Panc1 (cell line): ENCODE results near the gene RBM19. TPM values are rescaled to one million over a fixed set of nuclear protein-coding genes. Genes with fewer than 3 reads are reported as not detected.

Experiments
- ATAC-seq: fragments of 200-7000 bp; cut with Tn5 transposase; 2 replicates; pipeline ENCODE4 v1.9.1; 2020; ENCODE audit warnings: mild to moderate bottlenecking, moderate library complexity
- BruUV-seq: library from RNA; stranded (reverse); fragments of 400-500 nt; replicated peaks from 2 replicates; lab custom pipeline; 2021; lab: Mats Ljungman, UMichigan
- CTCF ChIA-PET: fragments of 300-600 bp; sonication (Branson Sonifier 250); formaldehyde crosslinking; loops from one replicate; lab custom pipeline; 2022; ENCODE audit warnings: antibody characterized with exemption; lab: Charles Lee
- POLR2A ChIA-PET: fragments of 300-600 bp; sonication (Branson Sonifier 250); formaldehyde crosslinking; loops from one replicate; lab custom pipeline; 2022; ENCODE audit warnings: antibody characterized with exemption; lab: Charles Lee
- DNase-seq: peaks from one replicate; pipeline ENCODE4 v3.0.0-alpha.2; 2010; ENCODE audit warnings: low read depth, low spot score
- H3K27ac ChIP-seq: 2 replicates; pipeline ENCODE4 v1.5.1; 2011; ENCODE audit warnings: mild to moderate bottlenecking, low read length, inconsistent platforms
- H3K27me3 ChIP-seq: fragments of 200-500 bp; sonication (Bioruptor generic); 2 replicates; pipeline ENCODE4 v1.6.0; 2014; ENCODE audit warnings: low read length, inconsistent platforms; ENCODE audit not compliant: control insufficient read depth, insufficient read depth
- H3K36me3 ChIP-seq: fragments of 200-500 bp; sonication (Bioruptor generic); 2 replicates; pipeline ENCODE4 v1.5.1; 2014; ENCODE audit warnings: inconsistent platforms, mild to moderate bottlenecking, low read length, moderate library complexity; ENCODE audit not compliant: control insufficient read depth, insufficient read depth
- H3K4me1 ChIP-seq: 2 replicates; pipeline ENCODE4 v1.5.1; 2011; ENCODE audit warnings: inconsistent platforms, mild to moderate bottlenecking, low read length, moderate library complexity; ENCODE audit not compliant: control insufficient read depth, insufficient read depth
- H3K4me3 ChIP-seq, 2 experiments: 2 replicates each; pipeline ENCODE4 v1.5.1; 2011 to 2012; ENCODE audit warnings: low read depth in 2 of 2, low read length in 2 of 2, mild to moderate bottlenecking in 2 of 2, inconsistent platforms in 1 of 2, moderate library complexity in 1 of 2
- H3K9me3 ChIP-seq: fragments of 200-500 bp; sonication (Bioruptor generic); 2 replicates; pipeline ENCODE4 v1.5.1; 2014; ENCODE audit warnings: low read depth, mild to moderate bottlenecking, inconsistent platforms, low read length, moderate library complexity; ENCODE audit not compliant: control insufficient read depth, insufficient read depth
- CTCF ChIP-seq: fragments of 450-650 bp; IDR thresholded peaks from 2 replicates; pipeline ENCODE4 v1.5.1; 2017; ENCODE audit warnings: mild to moderate bottlenecking
- POLR2AphosphoS5 ChIP-seq: IDR thresholded peaks from 2 replicates; pipeline ENCODE4 v1.6.1; 2012; ENCODE audit warnings: mild to moderate bottlenecking, low read depth, low read length, moderate library complexity
- REST ChIP-seq, 2 experiments: IDR thresholded peaks; 2 replicates each; pipeline ENCODE4 v1.6.1; 2011 to 2012; ENCODE audit warnings: low read depth in 2 of 2, control low read depth in 1 of 2, low read length in 1 of 2, mild to moderate bottlenecking in 1 of 2, moderate library complexity in 1 of 2; ENCODE audit not compliant: insufficient read depth in 1 of 2
- SIN3A ChIP-seq: IDR thresholded peaks from 2 replicates; pipeline ENCODE4 v1.6.1; 2012; ENCODE audit warnings: low read depth, mild to moderate bottlenecking, low read length, moderate library complexity, borderline replicate concordance; ENCODE audit not compliant: insufficient read depth
- TCF7L2 ChIP-seq: IDR thresholded peaks from 2 replicates; pipeline ENCODE4 v1.6.1; 2011; ENCODE audit warnings: mild to moderate bottlenecking, low read depth, low read length, inconsistent platforms
- in situ Hi-C: cut with HindIII; loops from 2 replicates; pipeline ENCODE4 v1.10.0; 2016; ENCODE audit warnings: low sequenced_read_pairs, low pct_unique_long_range_greater_than_20kb
- intact Hi-C: fragments of 100-400 bp; cut with micrococcal nuclease; formaldehyde crosslinking; loops from one replicate; pipeline ENCODE4 v1.10.0; 2022; ENCODE audit not compliant: unreplicated experiment
- total RNA-seq: library from RNA; stranded (reverse); gene quantifications from one replicate; pipeline ENCODE4 v1.2.1, GENCODE V29; 2021; ENCODE audit not compliant: unreplicated experiment

The RBM19 gene
- total RNA-seq, 1 experiment from 2014 or later: 44.8 TPM

GRCh38 chr12:114013575-114014345 is 47.6 kb upstream of the RBM19 start:
- Histone ChIP-seq H3K9me3 (no peaks in the 10 kb centered on the region), H3K36me3 (no peaks in the 10 kb centered on the region), H3K27ac (no peak overlapping the region), H3K27me3 (no peaks in the 10 kb centered on the region), H3K4me3 (no peak overlapping the region), H3K4me1 (no peaks in the 10 kb centered on the region)
- TF ChIP-seq CTCF (peak; percentile 54), TCF7L2 (no peak)
- intact Hi-C loops: no loop called here
- DNase-seq (no peak), ATAC-seq (no peak)
- no TSS peak for BruUV-seq
- CTCF ChIA-PET: no interaction called here
- POLR2A ChIA-PET: no interaction called here
- in situ Hi-C loops: no loop called here

GRCh38 chr12:114012744-114013431 is 46.8 kb upstream of the RBM19 start:
- no peak for DNase-seq
- no peak for ATAC-seq
- ChIA-PET POLR2A (no interaction called here), CTCF (no interaction called here)
- in situ Hi-C loops (no loop called here), intact Hi-C loops (no loop called here)
- Histone ChIP-seq H3K27me3 (no peaks in the 10 kb centered on the region), H3K36me3 (no peaks in the 10 kb centered on the region), H3K9me3 (no peaks in the 10 kb centered on the region), H3K27ac (no peak overlapping the region), H3K4me3 (no peak overlapping the region), H3K4me1 (no peaks in the 10 kb centered on the region)
- TF ChIP-seq TCF7L2: no peak
- no peak for TF ChIP-seq POLR2AphosphoS5
- TF ChIP-seq REST (IDR thresholded peaks at IDR 0.05; ENCODE audit: insufficient read depth in 1 of 2, low read depth in 2 of 2, low read length in 1 of 2): no peak
- no peak for TF ChIP-seq CTCF
- no peak for TF ChIP-seq SIN3A
- BruUV-seq: no TSS peak
